PFSK-1 (cell line): Measurements from ENCODE around the gene SOX8.
A peak's percentile ranks its signal among the peaks of the same experiment; 100 is the strongest.

Source experiments
- FOXP2 ChIP-seq: optimal IDR thresholded peaks from 2 replicates; pipeline ENCODE3; 2011; ENCODE audit warnings: borderline replicate concordance, control low read depth, inconsistent platforms; ENCODE audit not compliant: insufficient read depth; ENCODE audit errors: extremely low read length, extremely low read depth
- POLR2AphosphoS5 ChIP-seq: IDR thresholded peaks from 2 replicates; pipeline ENCODE4 v1.6.1; 2012; ENCODE audit warnings: low read depth, mild to moderate bottlenecking, control low read depth, low read length, moderate library complexity
- SIN3A ChIP-seq: IDR thresholded peaks from 2 replicates; pipeline ENCODE4 v1.6.1; 2012; ENCODE audit warnings: mild to moderate bottlenecking, low read length, moderate library complexity, borderline replicate concordance; ENCODE audit not compliant: insufficient read depth
- TAF1 ChIP-seq: IDR thresholded peaks from 2 replicates; pipeline ENCODE4 v1.6.1; 2012; ENCODE audit warnings: low read length, control low read depth, borderline replicate concordance; ENCODE audit not compliant: insufficient read depth
- TF ChIP-seq, protein P1 (sequence below), 2 experiments: IDR thresholded peaks; 2 replicates each; pipeline versions ENCODE4 v1.6.1 to v1.8.0; 2011 to 2012; ENCODE audit warnings: low read depth in 2 of 2, low read length in 2 of 2, control low read depth in 1 of 2, inconsistent platforms in 1 of 2, mild to moderate bottlenecking in 1 of 2, moderate library complexity in 1 of 2; ENCODE audit not compliant: insufficient read depth in 1 of 2

Gene SOX8

DNA sequence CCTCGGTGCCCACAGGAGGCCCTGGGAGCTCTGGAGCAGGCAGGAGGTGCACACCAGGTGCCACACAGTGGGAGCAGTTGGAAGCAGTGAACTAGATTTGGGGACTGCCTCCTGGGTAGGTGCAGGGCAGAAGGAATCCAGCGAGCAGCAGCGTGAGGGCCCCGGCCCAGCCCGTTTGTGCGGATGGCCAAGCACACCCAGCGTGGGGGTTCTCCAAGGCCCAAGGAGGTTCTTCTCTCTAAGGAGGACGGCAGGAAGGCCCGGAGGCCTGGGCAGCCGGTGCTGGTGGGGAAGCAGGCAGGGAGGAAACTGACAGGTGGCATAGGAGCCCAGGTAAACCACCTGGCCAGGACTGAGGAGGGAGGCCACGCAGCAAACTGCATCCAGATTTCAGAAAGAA is 17.0 kb downstream of the SOX8 start:
- TF ChIP-seq TAF1, result no peak
- TF ChIP-seq SIN3A, result no peak
- TF ChIP-seq FOXP2, result no peak
- TF ChIP-seq, protein P1, sequence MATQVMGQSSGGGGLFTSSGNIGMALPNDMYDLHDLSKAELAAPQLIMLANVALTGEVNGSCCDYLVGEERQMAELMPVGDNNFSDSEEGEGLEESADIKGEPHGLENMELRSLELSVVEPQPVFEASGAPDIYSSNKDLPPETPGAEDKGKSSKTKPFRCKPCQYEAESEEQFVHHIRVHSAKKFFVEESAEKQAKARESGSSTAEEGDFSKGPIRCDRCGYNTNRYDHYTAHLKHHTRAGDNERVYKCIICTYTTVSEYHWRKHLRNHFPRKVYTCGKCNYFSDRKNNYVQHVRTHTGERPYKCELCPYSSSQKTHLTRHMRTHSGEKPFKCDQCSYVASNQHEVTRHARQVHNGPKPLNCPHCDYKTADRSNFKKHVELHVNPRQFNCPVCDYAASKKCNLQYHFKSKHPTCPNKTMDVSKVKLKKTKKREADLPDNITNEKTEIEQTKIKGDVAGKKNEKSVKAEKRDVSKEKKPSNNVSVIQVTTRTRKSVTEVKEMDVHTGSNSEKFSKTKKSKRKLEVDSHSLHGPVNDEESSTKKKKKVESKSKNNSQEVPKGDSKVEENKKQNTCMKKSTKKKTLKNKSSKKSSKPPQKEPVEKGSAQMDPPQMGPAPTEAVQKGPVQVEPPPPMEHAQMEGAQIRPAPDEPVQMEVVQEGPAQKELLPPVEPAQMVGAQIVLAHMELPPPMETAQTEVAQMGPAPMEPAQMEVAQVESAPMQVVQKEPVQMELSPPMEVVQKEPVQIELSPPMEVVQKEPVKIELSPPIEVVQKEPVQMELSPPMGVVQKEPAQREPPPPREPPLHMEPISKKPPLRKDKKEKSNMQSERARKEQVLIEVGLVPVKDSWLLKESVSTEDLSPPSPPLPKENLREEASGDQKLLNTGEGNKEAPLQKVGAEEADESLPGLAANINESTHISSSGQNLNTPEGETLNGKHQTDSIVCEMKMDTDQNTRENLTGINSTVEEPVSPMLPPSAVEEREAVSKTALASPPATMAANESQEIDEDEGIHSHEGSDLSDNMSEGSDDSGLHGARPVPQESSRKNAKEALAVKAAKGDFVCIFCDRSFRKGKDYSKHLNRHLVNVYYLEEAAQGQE (IDR thresholded peaks at IDR 0.05; ENCODE audit: insufficient read depth in 1 of 2, low read depth in 2 of 2, low read length in 2 of 2), result no peak
- TF ChIP-seq POLR2AphosphoS5, result no peak

DNA sequence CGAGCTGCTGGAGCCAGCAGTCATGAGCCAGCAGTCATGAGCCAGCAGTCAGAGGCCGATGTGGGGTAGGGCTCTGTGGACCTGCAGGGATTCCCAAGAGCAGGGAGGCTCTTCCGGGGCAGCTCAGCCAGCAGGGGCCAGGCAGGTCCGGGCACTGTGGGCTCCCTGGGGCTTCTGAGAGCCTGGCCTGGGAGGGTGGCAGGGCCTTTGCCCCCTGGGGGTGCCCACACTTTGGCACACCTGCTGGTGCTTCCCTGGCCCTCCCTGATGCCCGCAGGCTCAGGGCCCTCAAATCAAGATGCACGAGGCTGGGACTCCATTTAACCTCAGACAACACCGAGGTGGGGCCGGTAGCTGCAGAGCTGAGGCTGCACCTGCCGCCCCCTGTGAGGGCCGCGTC is 18.1 kb downstream of the SOX8 start:
- TF ChIP-seq POLR2AphosphoS5 (no peak), TAF1 (no peak), SIN3A (no peak)

DNA sequence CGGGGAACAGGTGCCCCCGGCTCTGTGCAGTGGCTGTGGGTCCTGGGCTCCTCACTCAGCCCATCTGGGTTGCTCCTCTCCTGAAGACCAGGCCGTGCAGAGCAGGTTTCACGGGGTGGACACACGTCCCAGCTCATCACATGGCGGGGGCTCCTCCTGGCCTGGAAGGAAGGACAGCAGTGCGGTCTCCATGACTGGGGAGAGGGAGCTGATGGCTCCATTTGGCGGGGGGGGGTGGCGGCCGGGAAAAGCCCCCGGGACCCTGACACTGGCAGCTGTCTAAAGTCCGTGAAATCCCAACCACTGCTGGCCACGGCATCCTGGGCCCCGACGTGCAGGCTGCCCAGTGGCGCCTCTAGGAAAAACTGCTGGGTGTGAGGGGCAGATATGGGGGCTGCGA is 19.0 kb downstream of the SOX8 start:
- TF ChIP-seq POLR2AphosphoS5 (no peak), FOXP2 (no peak), TAF1 (no peak), SIN3A (no peak)
- TF ChIP-seq, protein P1 (IDR thresholded peaks at IDR 0.05; ENCODE audit: insufficient read depth in 1 of 2, low read depth in 2 of 2, low read length in 2 of 2), result no peak

DNA sequence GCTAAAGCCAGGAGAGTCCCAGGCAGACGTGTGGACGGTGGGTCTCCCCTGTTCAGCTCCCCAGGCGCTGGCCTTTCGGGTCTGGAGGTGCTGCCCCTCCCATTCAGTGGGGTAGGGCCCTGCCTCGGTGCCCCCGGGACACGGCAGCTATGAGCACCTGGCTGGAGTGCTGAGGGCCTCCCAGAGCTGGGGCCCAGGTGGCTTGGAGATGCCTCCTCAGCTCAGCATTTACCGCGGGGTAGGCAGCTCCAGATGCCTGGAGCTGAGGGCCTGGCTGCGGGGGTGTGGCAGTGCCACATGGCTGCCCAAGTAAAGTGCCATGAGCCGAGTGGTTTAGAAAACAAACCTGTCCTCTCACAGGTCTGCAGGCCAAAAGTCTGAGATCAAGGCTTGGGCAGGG is 19.5 kb downstream of the SOX8 start:
- TF ChIP-seq POLR2AphosphoS5, result no peak
- TF ChIP-seq FOXP2, result no peak
- TF ChIP-seq, protein P1 (IDR thresholded peaks at IDR 0.05; ENCODE audit: insufficient read depth in 1 of 2, low read depth in 2 of 2, low read length in 2 of 2), result no peak

DNA sequence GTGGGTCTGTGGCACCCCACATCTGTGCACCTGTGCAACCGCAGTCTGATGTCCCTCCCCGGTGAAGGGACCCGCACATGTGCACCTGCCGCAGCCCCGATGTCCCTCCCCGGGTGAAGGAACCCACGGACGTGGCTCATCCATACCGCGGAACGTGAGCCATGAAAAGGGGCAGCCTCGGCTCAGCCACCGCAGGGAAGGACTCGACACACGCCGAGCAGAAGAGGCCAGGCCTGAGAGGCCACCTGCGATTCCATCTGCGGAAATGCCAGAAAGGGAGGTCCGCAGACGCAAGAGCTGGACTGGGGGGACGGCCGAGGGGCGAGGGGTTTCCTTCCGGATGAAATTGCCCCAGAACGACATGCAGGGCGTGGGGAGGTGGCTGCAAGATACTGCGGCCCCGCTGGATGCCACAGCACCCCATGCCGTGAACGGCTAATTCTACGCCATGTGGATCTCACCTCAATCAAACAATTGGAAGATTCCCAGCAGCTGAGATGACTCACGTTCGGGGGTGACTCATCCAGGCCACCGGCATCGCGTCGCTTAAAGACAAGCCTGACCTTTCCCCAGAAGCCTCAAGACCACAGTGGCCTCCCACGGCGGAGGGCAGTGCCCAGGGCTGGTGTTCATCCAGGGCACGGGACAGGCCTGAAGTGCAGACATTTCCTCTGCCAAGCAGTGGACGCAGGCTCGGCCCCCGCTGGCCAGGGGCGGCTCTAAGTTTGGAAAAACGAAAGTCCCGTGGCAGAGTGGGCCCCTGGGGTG is 21.0 kb downstream of the SOX8 start:
- TF ChIP-seq SIN3A, result no peak
- TF ChIP-seq, protein P1 (IDR thresholded peaks at IDR 0.05; ENCODE audit: insufficient read depth in 1 of 2, low read depth in 2 of 2, low read length in 2 of 2), result 0 out of 4 replicates have a peak, but pooled peaks of 1 of the 2 experiments have one; percentile 29
- TF ChIP-seq TAF1, result no peak
- no peak for TF ChIP-seq POLR2AphosphoS5
- peak; percentile 10 for TF ChIP-seq FOXP2
